GM18508 (cell line): Measurements from ENCODE around the gene NOTO.

Experiments used
- ATAC-seq: cut with Tn5 transposase; IDR thresholded peaks from one replicate; pipeline ENCODE4 v1.9.1; 2021; ENCODE audit warnings: moderate number of reproducible peaks; ENCODE audit not compliant: insufficient read depth, unreplicated experiment

The NOTO gene

GRCh38 chr2:73255907-73256617 lies 53.7 kb downstream of the NOTO start:
- ATAC-seq, result no peak

DNA sequence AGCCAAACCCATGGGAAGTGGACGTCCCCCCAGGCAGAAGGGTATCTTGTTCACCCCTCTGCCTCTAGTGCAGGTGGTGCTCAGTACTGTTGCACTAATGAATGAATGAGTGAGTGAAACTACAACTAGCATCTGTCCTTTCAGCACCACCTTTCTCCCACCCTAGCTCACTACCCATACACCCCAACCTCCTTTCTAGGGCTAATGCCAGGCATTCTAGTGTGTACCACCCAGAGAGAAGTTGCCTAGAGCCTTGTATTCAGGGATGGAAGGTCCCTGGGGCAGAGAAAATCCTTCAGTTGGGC lies 54.2 kb downstream of the NOTO start:
- no peak for ATAC-seq

DNA sequence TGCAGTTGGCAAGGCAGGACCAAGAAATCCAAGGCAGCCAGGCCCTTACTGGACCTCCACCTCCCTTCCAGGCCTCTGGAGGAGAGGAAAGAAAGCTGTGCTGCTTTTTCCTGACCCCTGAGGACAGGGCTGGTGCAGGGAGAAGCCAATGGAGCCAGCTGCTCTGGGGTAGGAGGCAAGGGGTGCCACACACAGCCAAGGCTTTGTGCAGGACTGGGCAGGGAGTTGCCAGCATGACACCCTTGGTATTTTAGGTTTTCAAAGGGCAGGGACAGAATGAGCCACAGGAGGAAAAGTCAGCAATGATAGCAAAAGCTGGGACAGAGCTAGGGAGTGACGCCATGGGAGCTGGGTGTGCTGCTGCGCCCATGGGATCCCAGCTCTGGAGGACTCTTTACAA lies 54.6 kb downstream of the NOTO start:
- no peak for ATAC-seq

DNA sequence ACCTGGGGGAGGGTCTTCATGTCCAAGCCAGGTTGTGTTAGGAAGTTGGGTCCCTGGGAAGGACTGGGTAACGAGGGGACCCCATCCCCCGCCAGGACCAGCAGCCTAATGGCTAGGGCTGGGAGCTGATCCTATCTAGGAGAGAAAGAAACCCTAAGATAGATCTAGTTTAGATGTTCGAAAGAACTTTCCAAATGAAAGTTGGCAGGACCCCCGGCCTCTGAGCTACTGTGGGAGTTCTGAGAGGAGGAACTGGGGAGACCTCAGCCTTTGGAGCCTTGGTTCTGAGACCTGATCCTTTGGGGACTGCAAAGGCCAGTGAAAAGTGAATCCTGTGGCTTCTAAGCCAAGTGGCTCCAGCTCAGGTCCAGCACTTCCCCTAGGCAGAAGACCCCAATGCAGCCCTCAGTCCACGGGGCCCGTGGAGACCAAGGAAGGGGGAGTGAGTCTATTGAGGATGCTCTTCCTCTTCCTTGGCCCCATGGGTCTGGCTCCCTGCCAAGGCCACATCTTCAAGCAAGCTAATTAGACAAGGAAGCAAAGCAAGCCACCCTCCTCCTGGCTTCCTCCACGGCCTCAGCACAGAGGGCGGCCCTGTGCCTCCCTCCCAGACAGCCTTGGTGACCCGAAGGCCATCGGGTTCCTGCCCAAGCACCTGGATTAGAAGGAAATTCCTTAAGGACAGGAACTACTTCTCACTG lies 55.2 kb downstream of the NOTO start:
- no peak for ATAC-seq

GRCh38 chr2:73258186-73258912 lies 56.0 kb downstream of the NOTO start:
- ATAC-seq, result no peak

- ATAC-seq, result no peak
Observed at GRCh38 chr2:73258913-73259215, 56.5 kb downstream of the NOTO start.

- ATAC-seq, result no peak
Observed at GRCh38 chr2:73259276-73259675, 56.9 kb downstream of the NOTO start.

- no peak for ATAC-seq
Observed at GRCh38 chr2:73259704-73260337, 57.4 kb downstream of the NOTO start.

- no peak for ATAC-seq
Observed at GRCh38 chr2:73260338-73260984, 58.1 kb downstream of the NOTO start.
